Measurements from ENCODE around the gene ABCF2. TPM values are rescaled to one million over a fixed set of nuclear protein-coding genes. Genes with fewer than 3 reads are reported as not detected.

The ABCF2 gene
- total and polyA plus RNA-seq, 2 donors from 2014 or later = 22.5 to 30.8 TPM

- intact Hi-C loops (cut with DNase I) = no loop called here
- DNase-seq = no peak
These were observed 2.2 kb upstream of the ABCF2 start for GRCh38 chr7:151229249-151229648.

GRCh38 chr7:151228024-151228866 lies 1.2 kb upstream of the ABCF2 start:
- no peak overlapping the region for H3K27ac ChIP-seq (ENCODE audit: low read depth in 2 of 2, low read length in 2 of 2)
- peak overlapping the region in 2 of 3 donors; percentile 53 to 82 for H3K4me3 ChIP-seq (ENCODE audit: low read length in 3 of 3)
- TF ChIP-seq CTCF (IDR thresholded peaks at IDR 0.05; ENCODE audit: borderline replicate concordance, extremely low read depth, insufficient read depth) = no peak
- H3K9ac ChIP-seq (ENCODE audit: low read length in 3 of 3) = peak overlapping the region in 2 of 3 donors; percentile 82 to 86
- no peak for FAIRE-seq
- no peaks in the 10 kb centered on the region for H3K27me3 ChIP-seq (ENCODE audit: control insufficient read depth, insufficient read depth, low read length)
- no peak for DNase-seq
- peaks cover 2 to 16% (median 16%) of the 10 kb centered on the region in 3 donors for H3K36me3 ChIP-seq (ENCODE audit: control insufficient read depth in 2 of 3, insufficient read depth in 3 of 3, low read length in 3 of 3)
- intact Hi-C loops (cut with DNase I) = no loop called here
- H3K4me1 ChIP-seq (ENCODE audit: control insufficient read depth in 2 of 3, insufficient read depth in 2 of 3, low read depth in 1 of 3, low read length in 3 of 3) = peaks cover 2 to 19% (median 13%) of the 10 kb centered on the region in 3 donors
- H3K9me3 ChIP-seq (ENCODE audit: control insufficient read depth in 2 of 3, insufficient read depth in 1 of 3, low read length in 3 of 3) = no peaks in the 10 kb centered on the region

More at GRCh38 chr7:151229249-151229648, 2.2 kb upstream of the ABCF2 start:
- no peak overlapping the region for H3K9ac ChIP-seq (ENCODE audit: low read length in 3 of 3)
- no peak for FAIRE-seq
- H3K36me3 ChIP-seq (ENCODE audit: control insufficient read depth in 2 of 3, insufficient read depth in 3 of 3, low read length in 3 of 3) = peaks cover 0 to 7% (median 6%) of the 10 kb centered on the region in 3 donors
- H3K9me3 ChIP-seq (ENCODE audit: control insufficient read depth in 2 of 3, insufficient read depth in 1 of 3, low read length in 3 of 3) = no peaks in the 10 kb centered on the region
- no peak for TF ChIP-seq CTCF (IDR thresholded peaks at IDR 0.05; ENCODE audit: borderline replicate concordance, extremely low read depth, insufficient read depth)
- peaks cover 2 to 28% (median 19%) of the 10 kb centered on the region in 3 donors for H3K4me1 ChIP-seq (ENCODE audit: control insufficient read depth in 2 of 3, insufficient read depth in 2 of 3, low read depth in 1 of 3, low read length in 3 of 3)
- no peak overlapping the region for H3K27ac ChIP-seq (ENCODE audit: low read depth in 2 of 2, low read length in 2 of 2)
- H3K27me3 ChIP-seq (ENCODE audit: control insufficient read depth, insufficient read depth, low read length) = no peaks in the 10 kb centered on the region
- H3K4me3 ChIP-seq (ENCODE audit: low read length in 3 of 3) = no peak overlapping the region

- Histone ChIP-seq H3K36me3 (ENCODE audit: control insufficient read depth in 2 of 3, insufficient read depth in 3 of 3, low read length in 3 of 3) (peaks cover 6 to 24% (median 23%) of the 10 kb centered on the region in 3 donors), H3K27ac (ENCODE audit: low read depth in 2 of 2, low read length in 2 of 2) (peak overlapping the region in 1 of 2 donors; percentile 47), H3K4me1 (ENCODE audit: control insufficient read depth in 2 of 3, insufficient read depth in 2 of 3, low read depth in 1 of 3, low read length in 3 of 3) (peaks cover 2 to 13% (median 11%) of the 10 kb centered on the region in 3 donors), H3K4me3 (ENCODE audit: low read length in 3 of 3) (peak overlapping the region; percentile 82 to 93 (median 89)), H3K9ac (ENCODE audit: low read length in 3 of 3) (peak overlapping the region; percentile 53 to 72 (median 69)), H3K27me3 (ENCODE audit: control insufficient read depth, insufficient read depth, low read length) (no peaks in the 10 kb centered on the region), H3K9me3 (ENCODE audit: control insufficient read depth in 2 of 3, insufficient read depth in 1 of 3, low read length in 3 of 3) (no peaks in the 10 kb centered on the region)
- no peak for FAIRE-seq
- DNase-seq = no peak
- intact Hi-C loops (cut with DNase I) = no loop called here
- no peak for TF ChIP-seq CTCF (IDR thresholded peaks at IDR 0.05; ENCODE audit: borderline replicate concordance, extremely low read depth, insufficient read depth)
These were observed 488 bp downstream of the ABCF2 start for GRCh38 chr7:151226560-151226874.

All from kidney (tissue), 14 donors.